ENCODE measurements around the gene POLR3H.

GRCh38 chr22:41508770-41509170, 35.5 kb downstream of the POLR3H start:
- TF ChIP-seq CTCF (IDR thresholded peaks at IDR 0.05) (no peak), POLR2A (IDR thresholded peaks at IDR 0.05) (no peak)

Data from adrenal gland (tissue), 5 donors.